ENCODE measurements around the gene SNRPN. TPM values are rescaled to one million over a fixed set of nuclear protein-coding genes. Genes with fewer than 3 reads are reported as not detected.

Gene SNRPN
- 59.8 and 94.1 TPM in 2 replicates for total RNA-seq

GRCh38 chr15:24954783-24955530, at the start of gene SNRPN, which contains the start of gene SNURF:
TSS of gene SNRPN (plus strand) at chr15:24954987. CDS start at chr15:24974454, 19,467 bp downstream.
TSS of gene SNURF (plus strand) at chr15:24954987. CDS start at chr15:24955049, 62 bp downstream.

Small RNAs within 50 kb of the gene (small RNA-seq; reads per million reads assigned to genes)
- gene AC090602.1 (ENCODE audit: low replicate concordance) (not detected), gene AC124312.4 (ENCODE audit: low replicate concordance) (0.16 reads per million), gene AC124312.5 (ENCODE audit: low replicate concordance) (0.23 reads per million)

Other genes with a start within 250 kb of the SNRPN start
- gene SNURF, start within 50 bp of the SNRPN start, total RNA-seq = 4.2 and 6.3 TPM in 2 replicates

Measured in placental pericyte (primary cell).